PC-9 (cell line): ENCODE measurements around the gene ATP23.

Experiments
- EZH2 ChIP-seq: fragments of 200-600 bp; sonication (generic); IDR thresholded peaks from 2 replicates; pipeline ENCODE4 v1.8.0; 2017; ENCODE audit warnings: antibody characterized with exemption, low read depth
- TF ChIP-seq, protein P1 (sequence below): fragments of 200-600 bp; sonication (generic); conservative IDR thresholded peaks from 2 replicates; pipeline ENCODE4 v1.6.1; 2017; ENCODE audit warnings: mixed run types, antibody characterized with exemption, mild to moderate bottlenecking, moderate library complexity

DNA sequence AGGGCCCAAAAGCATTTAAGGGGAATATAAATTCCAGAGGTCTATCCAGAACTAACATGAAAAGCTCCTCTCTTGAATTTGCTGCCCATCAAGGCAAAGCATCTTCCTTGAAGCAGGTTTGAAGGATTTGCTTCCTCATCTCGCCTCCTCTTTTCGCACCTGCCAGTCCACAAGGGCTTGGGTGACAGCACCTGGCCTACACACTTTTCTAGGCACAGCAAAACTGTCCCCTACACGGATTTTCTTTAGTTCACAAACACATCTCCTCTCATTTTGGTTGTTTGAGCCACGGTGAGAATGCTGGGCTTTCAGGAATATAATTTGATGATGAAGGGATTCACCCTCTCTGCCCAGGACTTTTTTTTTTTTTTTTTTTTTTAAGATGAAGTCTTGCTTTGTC lies 36.9 kb upstream of the ATP23 start:
- TF ChIP-seq EZH2 = no peak
- TF ChIP-seq, protein P1, sequence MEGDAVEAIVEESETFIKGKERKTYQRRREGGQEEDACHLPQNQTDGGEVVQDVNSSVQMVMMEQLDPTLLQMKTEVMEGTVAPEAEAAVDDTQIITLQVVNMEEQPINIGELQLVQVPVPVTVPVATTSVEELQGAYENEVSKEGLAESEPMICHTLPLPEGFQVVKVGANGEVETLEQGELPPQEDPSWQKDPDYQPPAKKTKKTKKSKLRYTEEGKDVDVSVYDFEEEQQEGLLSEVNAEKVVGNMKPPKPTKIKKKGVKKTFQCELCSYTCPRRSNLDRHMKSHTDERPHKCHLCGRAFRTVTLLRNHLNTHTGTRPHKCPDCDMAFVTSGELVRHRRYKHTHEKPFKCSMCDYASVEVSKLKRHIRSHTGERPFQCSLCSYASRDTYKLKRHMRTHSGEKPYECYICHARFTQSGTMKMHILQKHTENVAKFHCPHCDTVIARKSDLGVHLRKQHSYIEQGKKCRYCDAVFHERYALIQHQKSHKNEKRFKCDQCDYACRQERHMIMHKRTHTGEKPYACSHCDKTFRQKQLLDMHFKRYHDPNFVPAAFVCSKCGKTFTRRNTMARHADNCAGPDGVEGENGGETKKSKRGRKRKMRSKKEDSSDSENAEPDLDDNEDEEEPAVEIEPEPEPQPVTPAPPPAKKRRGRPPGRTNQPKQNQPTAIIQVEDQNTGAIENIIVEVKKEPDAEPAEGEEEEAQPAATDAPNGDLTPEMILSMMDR = no peak
